Measurements from ENCODE around the gene SCN2B. TPM values are rescaled to one million over a fixed set of nuclear protein-coding genes. Genes with fewer than 3 reads are reported as not detected.

Gene SCN2B
- total RNA-seq, 2 donors from 2014 or later: 0.68 to 1.1 TPM

GRCh38 chr11:118128310-118128709 lies 48.1 kb downstream of the SCN2B start:
- H3K27me3 ChIP-seq (replicated peaks; ENCODE audit: insufficient read depth): no peaks in the 10 kb centered on the region
- H3K36me3 ChIP-seq: no peaks in the 10 kb centered on the region
- DNase-seq (ENCODE audit: low spot score): no peak
- TF ChIP-seq, protein P1, sequence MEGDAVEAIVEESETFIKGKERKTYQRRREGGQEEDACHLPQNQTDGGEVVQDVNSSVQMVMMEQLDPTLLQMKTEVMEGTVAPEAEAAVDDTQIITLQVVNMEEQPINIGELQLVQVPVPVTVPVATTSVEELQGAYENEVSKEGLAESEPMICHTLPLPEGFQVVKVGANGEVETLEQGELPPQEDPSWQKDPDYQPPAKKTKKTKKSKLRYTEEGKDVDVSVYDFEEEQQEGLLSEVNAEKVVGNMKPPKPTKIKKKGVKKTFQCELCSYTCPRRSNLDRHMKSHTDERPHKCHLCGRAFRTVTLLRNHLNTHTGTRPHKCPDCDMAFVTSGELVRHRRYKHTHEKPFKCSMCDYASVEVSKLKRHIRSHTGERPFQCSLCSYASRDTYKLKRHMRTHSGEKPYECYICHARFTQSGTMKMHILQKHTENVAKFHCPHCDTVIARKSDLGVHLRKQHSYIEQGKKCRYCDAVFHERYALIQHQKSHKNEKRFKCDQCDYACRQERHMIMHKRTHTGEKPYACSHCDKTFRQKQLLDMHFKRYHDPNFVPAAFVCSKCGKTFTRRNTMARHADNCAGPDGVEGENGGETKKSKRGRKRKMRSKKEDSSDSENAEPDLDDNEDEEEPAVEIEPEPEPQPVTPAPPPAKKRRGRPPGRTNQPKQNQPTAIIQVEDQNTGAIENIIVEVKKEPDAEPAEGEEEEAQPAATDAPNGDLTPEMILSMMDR (IDR thresholded peaks at IDR 0.05): no peak
- no peak for TF ChIP-seq POLR2AphosphoS5 (IDR thresholded peaks at IDR 0.05)
- no peak for TF ChIP-seq POLR2A (IDR thresholded peaks at IDR 0.05)
- no peak overlapping the region for H3K27ac ChIP-seq
- H3K4me1 ChIP-seq (replicated peaks): no peaks in the 10 kb centered on the region
- intact Hi-C loops (cut with DNase I): no loop called here
- WGBS: 28% methylated on average over 4 of the region's 4 CpGs
- no peaks in the 10 kb centered on the region for H3K9me3 ChIP-seq
- no peak overlapping the region for H3K4me3 ChIP-seq

GRCh38 chr11:118126082-118126838 lies 50.2 kb downstream of the SCN2B start:
- 85% methylated on average over 7 of the region's 7 CpGs for WGBS
- no peaks in the 10 kb centered on the region for H3K9me3 ChIP-seq
- intact Hi-C loops (cut with DNase I): no loop called here
- no peak for DNase-seq (ENCODE audit: low spot score)
- H3K27me3 ChIP-seq (replicated peaks; ENCODE audit: insufficient read depth): no peaks in the 10 kb centered on the region
- H3K4me1 ChIP-seq (replicated peaks): no peaks in the 10 kb centered on the region
- H3K27ac ChIP-seq: no peak overlapping the region
- H3K4me3 ChIP-seq: no peak overlapping the region
- no peak for TF ChIP-seq POLR2A (IDR thresholded peaks at IDR 0.05)
- TF ChIP-seq, protein P1 (IDR thresholded peaks at IDR 0.05): no peak
- no peak for TF ChIP-seq POLR2AphosphoS5 (IDR thresholded peaks at IDR 0.05)
- no peaks in the 10 kb centered on the region for H3K36me3 ChIP-seq

DNA sequence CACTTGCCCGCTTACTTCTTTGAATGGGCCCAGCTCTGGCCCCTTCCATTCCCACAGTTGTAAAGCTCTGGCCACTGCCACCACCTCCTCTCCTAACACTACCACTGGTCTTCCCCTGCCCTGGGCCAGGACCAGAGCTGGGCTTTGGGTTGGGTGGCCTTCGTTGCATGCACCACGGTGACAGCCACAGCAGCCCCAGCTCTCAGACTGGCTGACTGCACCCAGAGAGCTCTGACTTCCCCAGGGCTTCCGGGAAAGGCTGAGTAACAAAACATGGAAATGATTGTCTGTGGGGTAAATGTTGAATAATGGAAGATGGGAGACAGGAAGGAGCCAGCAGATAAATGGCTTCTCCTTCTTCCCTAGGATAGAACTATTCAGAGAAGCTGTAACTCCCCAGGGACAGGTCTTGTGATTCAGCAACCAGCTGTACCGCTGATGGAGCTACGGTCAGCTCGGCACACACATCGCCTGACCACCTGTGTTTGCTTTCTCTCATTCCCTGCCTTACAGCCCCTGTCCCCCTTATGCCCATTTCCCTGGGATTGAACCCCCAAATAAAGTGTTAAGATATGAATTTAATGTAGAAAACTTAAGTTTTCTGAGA lies 51.4 kb downstream of the SCN2B start:
- H3K27ac ChIP-seq: no peak overlapping the region
- no peak for DNase-seq (ENCODE audit: low spot score)
- 85% methylated on average over 8 of the region's 8 CpGs for WGBS
- intact Hi-C loops (cut with DNase I): no loop called here
- no peak for TF ChIP-seq POLR2A (IDR thresholded peaks at IDR 0.05)
- H3K27me3 ChIP-seq (replicated peaks; ENCODE audit: insufficient read depth): no peaks in the 10 kb centered on the region
- H3K4me3 ChIP-seq: no peak overlapping the region
- H3K36me3 ChIP-seq: no peaks in the 10 kb centered on the region
- H3K9me3 ChIP-seq: no peaks in the 10 kb centered on the region
- no peaks in the 10 kb centered on the region for H3K4me1 ChIP-seq (replicated peaks)

DNA sequence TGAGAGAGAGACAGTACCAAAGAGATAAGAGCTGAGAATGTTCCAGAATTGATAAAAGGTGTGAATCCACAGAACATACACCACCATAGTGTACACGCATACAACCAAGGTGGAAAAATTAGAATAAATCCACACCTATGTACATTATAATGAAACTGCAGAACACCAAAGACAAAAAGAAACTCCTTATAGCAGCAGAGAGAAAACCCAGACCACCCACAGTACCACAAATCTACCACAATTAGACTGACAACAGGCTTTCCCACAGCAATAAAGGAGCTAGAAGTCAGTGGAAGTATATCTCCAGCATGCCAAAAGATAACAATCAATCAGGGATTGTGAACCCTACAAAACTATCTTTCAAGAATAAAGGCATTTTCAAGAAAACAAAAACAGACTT lies 55.6 kb downstream of the SCN2B start:
- H3K4me3 ChIP-seq: no peak overlapping the region
- H3K4me1 ChIP-seq (replicated peaks): no peaks in the 10 kb centered on the region
- 91% methylated on average over 1 of the region's 1 CpG for WGBS
- H3K36me3 ChIP-seq: no peaks in the 10 kb centered on the region
- H3K9me3 ChIP-seq: no peaks in the 10 kb centered on the region
- TF ChIP-seq, protein P1 (IDR thresholded peaks at IDR 0.05): no peak
- TF ChIP-seq POLR2AphosphoS5 (IDR thresholded peaks at IDR 0.05) (no peak), POLR2A (IDR thresholded peaks at IDR 0.05) (no peak)
- H3K27me3 ChIP-seq (replicated peaks; ENCODE audit: insufficient read depth): no peaks in the 10 kb centered on the region
- H3K27ac ChIP-seq: no peak overlapping the region
- DNase-seq (ENCODE audit: low spot score): no peak
- intact Hi-C loops (cut with DNase I): no loop called here

- 75% methylated on average over 9 of the region's 9 CpGs for WGBS
- DNase-seq (ENCODE audit: low spot score): no peak
Observed at GRCh38 chr11:118117790-118118601, 58.4 kb downstream of the SCN2B start.

More at GRCh38 chr11:118117790-118118601, 58.4 kb downstream of the SCN2B start:
- intact Hi-C loops (cut with DNase I): no loop called here
- H3K4me3 ChIP-seq: no peak overlapping the region
- H3K27me3 ChIP-seq (replicated peaks; ENCODE audit: insufficient read depth): no peaks in the 10 kb centered on the region
- no peaks in the 10 kb centered on the region for H3K4me1 ChIP-seq (replicated peaks)
- H3K36me3 ChIP-seq: no peaks in the 10 kb centered on the region
- TF ChIP-seq POLR2A (IDR thresholded peaks at IDR 0.05) (no peak), POLR2AphosphoS5 (IDR thresholded peaks at IDR 0.05) (no peak)
- TF ChIP-seq, protein P1 (IDR thresholded peaks at IDR 0.05): no peak
- H3K9me3 ChIP-seq: no peaks in the 10 kb centered on the region
- no peak overlapping the region for H3K27ac ChIP-seq

Measured in prostate gland (tissue), 2 donors.